ENCODE measurements around the gene LACTB. TPM values are rescaled to one million over a fixed set of nuclear protein-coding genes. Genes with fewer than 3 reads are reported as not detected.

Gene LACTB
- total and polyA plus RNA-seq, 5 donors from 2014 or later, result 7.5 to 11.8 (median 8.5) TPM

DNA sequence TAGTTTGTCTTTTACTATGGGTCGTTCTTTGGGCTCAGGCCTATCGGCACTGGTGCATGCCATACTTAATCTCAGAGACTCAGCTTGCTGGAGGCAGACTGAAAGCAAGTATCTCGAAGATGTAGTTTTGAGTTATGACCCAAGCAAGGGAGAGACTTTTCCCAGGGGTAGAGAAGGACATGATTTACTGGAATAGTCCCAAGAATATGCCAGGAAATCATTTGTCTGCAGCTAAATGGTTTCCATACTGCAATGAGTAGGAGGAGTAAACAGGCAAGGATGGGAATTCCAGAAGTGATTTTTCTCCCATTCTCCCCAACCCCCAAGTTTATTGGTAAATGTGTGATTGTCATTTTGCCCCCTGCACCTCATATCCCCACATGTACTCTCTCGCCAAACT is 35.4 kb upstream of the LACTB start:
- no peaks in the 10 kb centered on the region for H3K27me3 Mint-ChIP-seq
- no peaks in the 10 kb centered on the region for H3K9me3 Mint-ChIP-seq
- no peaks in the 10 kb centered on the region for H3K4me1 Mint-ChIP-seq
- no peak overlapping the region for H3K4me3 Mint-ChIP-seq
- Histone ChIP-seq H3K27ac (ENCODE audit: insufficient read depth, low read length, poor library complexity, severe bottlenecking) (no peak overlapping the region), H3K27me3 (ENCODE audit: control insufficient read depth, insufficient read depth, low read length) (no peaks in the 10 kb centered on the region), H3K9me3 (ENCODE audit: control insufficient read depth in 2 of 2, low read length in 2 of 2) (no peaks in the 10 kb centered on the region), H3K4me3 (ENCODE audit: low read depth, low read length) (no peak overlapping the region), H3K36me3 (ENCODE audit: control insufficient read depth, insufficient read depth, low read length) (no peaks in the 10 kb centered on the region), H3K4me1 (ENCODE audit: control insufficient read depth, insufficient read depth, low read length, poor library complexity, severe bottlenecking) (no peaks in the 10 kb centered on the region)
- DNase-seq, result no peak
- no peaks in the 10 kb centered on the region for H3K36me3 Mint-ChIP-seq
- ATAC-seq (ENCODE audit: low read depth in 2 of 2), result no peak
- H3K27ac Mint-ChIP-seq, result no peak overlapping the region

DNA sequence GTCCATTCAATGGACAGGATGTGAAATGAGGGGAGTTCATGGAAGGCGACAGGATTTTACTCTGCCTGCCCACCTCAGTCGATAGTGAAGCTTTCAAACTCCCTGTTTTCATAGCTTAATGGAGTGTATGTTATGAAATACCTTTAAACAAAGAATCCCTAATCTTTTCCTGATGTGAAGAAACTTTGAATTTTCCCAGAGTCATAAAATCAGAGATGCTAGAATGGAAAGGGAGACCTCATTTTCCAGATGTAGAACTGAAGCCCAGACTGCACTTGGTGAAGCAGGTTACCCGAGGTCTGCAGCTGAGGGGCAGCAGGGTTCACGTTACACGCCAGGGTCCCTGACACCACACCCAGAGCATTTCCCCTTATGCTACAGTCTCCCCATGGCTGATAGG is 34.7 kb upstream of the LACTB start:
- Histone ChIP-seq H3K36me3 (ENCODE audit: control insufficient read depth, insufficient read depth, low read length) (no peaks in the 10 kb centered on the region), H3K4me1 (ENCODE audit: control insufficient read depth, insufficient read depth, low read length, poor library complexity, severe bottlenecking) (no peaks in the 10 kb centered on the region), H3K4me3 (ENCODE audit: low read depth, low read length) (no peak overlapping the region), H3K9me3 (ENCODE audit: control insufficient read depth in 2 of 2, low read length in 2 of 2) (no peaks in the 10 kb centered on the region), H3K27me3 (ENCODE audit: control insufficient read depth, insufficient read depth, low read length) (no peaks in the 10 kb centered on the region), H3K27ac (ENCODE audit: insufficient read depth, low read length, poor library complexity, severe bottlenecking) (no peak overlapping the region)
- ATAC-seq (ENCODE audit: low read depth in 2 of 2) (no peak), DNase-seq (no peak)
- H3K27me3 Mint-ChIP-seq, result no peaks in the 10 kb centered on the region
- H3K4me1 Mint-ChIP-seq, result no peaks in the 10 kb centered on the region
- no peaks in the 10 kb centered on the region for H3K9me3 Mint-ChIP-seq
- no peaks in the 10 kb centered on the region for H3K36me3 Mint-ChIP-seq
- no peak overlapping the region for H3K27ac Mint-ChIP-seq
- H3K4me3 Mint-ChIP-seq, result no peak overlapping the region

DNA sequence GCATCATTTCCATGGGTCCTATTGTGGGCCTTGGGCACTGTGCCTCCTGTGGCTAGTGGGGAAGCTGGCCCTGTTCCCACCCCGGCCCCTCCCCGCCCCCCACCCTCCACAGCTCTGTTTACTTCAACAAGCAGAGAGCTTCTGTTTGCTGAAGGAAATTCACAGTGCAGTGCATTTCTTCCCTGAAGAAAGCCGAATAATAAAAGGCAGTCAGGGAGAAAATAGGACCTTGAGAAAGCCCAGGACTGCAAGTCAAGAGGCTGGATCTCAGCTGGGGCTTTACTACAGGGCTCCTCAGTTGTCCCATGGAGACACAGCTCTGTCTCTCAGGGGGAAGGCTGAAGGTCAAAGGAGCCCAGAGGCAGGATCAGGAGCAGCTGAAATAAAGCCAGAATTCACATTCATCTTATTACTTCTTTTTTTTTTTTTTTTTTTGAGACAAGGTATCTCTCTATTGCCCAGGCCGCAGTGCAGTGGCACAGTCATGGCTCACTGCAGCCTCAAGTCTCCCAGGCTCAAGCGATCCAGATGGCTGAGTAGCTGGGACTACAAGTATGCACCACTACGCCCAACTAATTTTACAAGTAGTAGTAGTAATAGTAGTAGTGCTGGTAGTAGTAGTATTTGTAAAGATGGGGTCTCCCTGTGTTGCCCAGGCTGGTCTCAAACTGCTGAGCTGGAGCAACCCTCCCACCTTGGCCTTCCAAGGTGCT is 33.0 kb upstream of the LACTB start:
- Histone ChIP-seq H3K4me3 (ENCODE audit: low read depth, low read length) (no peak overlapping the region), H3K27ac (ENCODE audit: insufficient read depth, low read length, poor library complexity, severe bottlenecking) (no peak overlapping the region), H3K4me1 (ENCODE audit: control insufficient read depth, insufficient read depth, low read length, poor library complexity, severe bottlenecking) (no peaks in the 10 kb centered on the region), H3K27me3 (ENCODE audit: control insufficient read depth, insufficient read depth, low read length) (no peaks in the 10 kb centered on the region), H3K9me3 (ENCODE audit: control insufficient read depth in 2 of 2, low read length in 2 of 2) (no peaks in the 10 kb centered on the region), H3K36me3 (ENCODE audit: control insufficient read depth, insufficient read depth, low read length) (no peaks in the 10 kb centered on the region)
- DNase-seq (no peak), ATAC-seq (ENCODE audit: low read depth in 2 of 2) (no peak)
- no peaks in the 10 kb centered on the region for H3K27me3 Mint-ChIP-seq
- no peak overlapping the region for H3K27ac Mint-ChIP-seq
- no peaks in the 10 kb centered on the region for H3K9me3 Mint-ChIP-seq
- no peak overlapping the region for H3K4me3 Mint-ChIP-seq
- H3K4me1 Mint-ChIP-seq, result peaks cover 0 to 2% (median 0%) of the 10 kb centered on the region in 4 donors
- no peaks in the 10 kb centered on the region for H3K36me3 Mint-ChIP-seq

DNA sequence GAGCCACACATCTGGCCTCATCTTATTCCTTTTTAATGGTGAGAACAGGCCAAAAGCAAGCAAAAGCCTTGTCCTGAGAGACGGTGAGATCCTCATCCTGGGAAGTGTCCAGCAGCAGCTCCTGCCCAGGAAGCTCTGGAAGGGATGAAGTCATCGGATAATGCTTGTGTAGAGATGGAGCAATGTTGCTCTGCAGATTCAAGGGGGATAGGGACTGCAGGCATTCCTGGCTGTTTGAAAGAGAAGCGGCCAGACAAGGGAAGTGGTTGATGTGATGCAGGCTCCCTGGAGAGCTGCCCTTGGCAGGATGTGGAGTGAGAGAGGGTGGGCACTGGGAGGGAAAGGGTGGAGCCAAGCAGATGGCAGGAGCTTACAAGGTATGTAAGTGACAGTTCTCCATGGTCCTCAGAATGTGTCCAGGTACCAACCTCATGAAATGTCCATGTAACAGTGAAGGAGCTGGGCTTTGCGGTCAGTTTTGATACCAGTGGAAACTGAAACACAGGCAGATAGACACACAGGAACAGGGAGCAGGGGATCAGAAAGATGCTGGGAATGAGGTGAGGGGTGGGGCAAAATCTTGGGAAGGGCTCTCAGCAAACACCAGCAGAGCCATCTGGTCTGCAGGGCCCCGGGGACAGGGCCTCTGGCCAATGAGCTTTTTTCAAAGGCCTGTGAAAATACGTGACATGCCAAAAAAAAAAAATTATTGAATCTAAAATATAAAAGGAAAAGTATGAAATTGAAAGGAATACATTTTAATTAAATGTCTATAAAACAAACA is 32.2 kb upstream of the LACTB start:
- no peaks in the 10 kb centered on the region for H3K27me3 ChIP-seq (ENCODE audit: control insufficient read depth, insufficient read depth, low read length)
- Mint-ChIP-seq H3K4me1 (peaks cover 0 to 4% (median 0%) of the 10 kb centered on the region in 4 donors), H3K36me3 (no peaks in the 10 kb centered on the region), H3K4me3 (no peak overlapping the region), H3K27ac (no peak overlapping the region), H3K9me3 (no peaks in the 10 kb centered on the region), H3K27me3 (no peaks in the 10 kb centered on the region)
- H3K4me3 ChIP-seq (ENCODE audit: low read depth, low read length), result no peak overlapping the region
- no peaks in the 10 kb centered on the region for H3K4me1 ChIP-seq (ENCODE audit: control insufficient read depth, insufficient read depth, low read length, poor library complexity, severe bottlenecking)
- H3K9me3 ChIP-seq (ENCODE audit: control insufficient read depth in 2 of 2, low read length in 2 of 2), result no peaks in the 10 kb centered on the region
- H3K36me3 ChIP-seq (ENCODE audit: control insufficient read depth, insufficient read depth, low read length), result no peaks in the 10 kb centered on the region
- H3K27ac ChIP-seq (ENCODE audit: insufficient read depth, low read length, poor library complexity, severe bottlenecking), result no peak overlapping the region
- DNase-seq, result no peak
- ATAC-seq (ENCODE audit: low read depth in 2 of 2), result no peak

DNA sequence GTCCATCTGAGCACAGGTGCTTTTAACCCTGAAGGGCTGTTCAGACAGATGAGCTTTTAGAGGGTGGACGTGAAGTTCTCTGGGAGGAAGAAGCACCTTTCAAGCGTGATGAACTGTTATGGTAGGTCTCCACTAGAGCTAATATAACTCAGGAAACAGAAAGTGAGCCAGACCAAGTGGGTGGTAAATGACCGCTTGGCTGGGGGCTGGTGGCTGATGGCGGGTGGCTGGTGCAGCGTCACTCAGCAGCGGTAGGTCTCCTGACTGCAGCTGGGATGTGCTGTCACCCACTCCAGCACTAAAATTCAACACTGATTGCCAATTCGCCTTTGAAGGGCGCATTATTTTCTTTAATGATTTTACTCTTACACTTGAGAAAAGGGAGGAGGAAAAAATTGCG is 31.2 kb upstream of the LACTB start:
- ATAC-seq (ENCODE audit: low read depth in 2 of 2) (no peak), DNase-seq (no peak)
- no peaks in the 10 kb centered on the region for H3K27me3 ChIP-seq (ENCODE audit: control insufficient read depth, insufficient read depth, low read length)
- Mint-ChIP-seq H3K36me3 (no peaks in the 10 kb centered on the region), H3K27me3 (peaks cover 3% of the 10 kb centered on the region), H3K9me3 (no peaks in the 10 kb centered on the region), H3K4me3 (no peak overlapping the region), H3K4me1 (peaks cover 0 to 4% (median 0%) of the 10 kb centered on the region in 4 donors), H3K27ac (no peak overlapping the region)
- H3K36me3 ChIP-seq (ENCODE audit: control insufficient read depth, insufficient read depth, low read length), result no peaks in the 10 kb centered on the region
- no peaks in the 10 kb centered on the region for H3K4me1 ChIP-seq (ENCODE audit: control insufficient read depth, insufficient read depth, low read length, poor library complexity, severe bottlenecking)
- H3K27ac ChIP-seq (ENCODE audit: insufficient read depth, low read length, poor library complexity, severe bottlenecking), result no peak overlapping the region
- H3K4me3 ChIP-seq (ENCODE audit: low read depth, low read length), result no peak overlapping the region
- no peaks in the 10 kb centered on the region for H3K9me3 ChIP-seq (ENCODE audit: control insufficient read depth in 2 of 2, low read length in 2 of 2)

- no peaks in the 10 kb centered on the region for H3K9me3 ChIP-seq (ENCODE audit: control insufficient read depth in 2 of 2, low read length in 2 of 2)
- H3K36me3 Mint-ChIP-seq, result no peaks in the 10 kb centered on the region
Observed at GRCh38 chr15:63090887-63091286, 30.8 kb upstream of the LACTB start.

GRCh38 chr15:63091679-63092446 is 29.8 kb upstream of the LACTB start:
- no peaks in the 10 kb centered on the region for H3K9me3 ChIP-seq (ENCODE audit: control insufficient read depth in 2 of 2, low read length in 2 of 2)
- Mint-ChIP-seq H3K4me1 (peaks cover 0 to 4% (median 0%) of the 10 kb centered on the region in 4 donors), H3K36me3 (no peaks in the 10 kb centered on the region), H3K4me3 (no peak overlapping the region), H3K27ac (peak overlapping the region in 1 of 3 donors; percentile 32), H3K9me3 (no peaks in the 10 kb centered on the region), H3K27me3 (peaks cover 6% of the 10 kb centered on the region)
- H3K4me3 ChIP-seq (ENCODE audit: low read depth, low read length), result no peak overlapping the region
- ATAC-seq (ENCODE audit: low read depth in 2 of 2), result no peak
- no peak for DNase-seq
- no peaks in the 10 kb centered on the region for H3K27me3 ChIP-seq (ENCODE audit: control insufficient read depth, insufficient read depth, low read length)
- no peaks in the 10 kb centered on the region for H3K36me3 ChIP-seq (ENCODE audit: control insufficient read depth, insufficient read depth, low read length)
- H3K4me1 ChIP-seq (ENCODE audit: control insufficient read depth, insufficient read depth, low read length, poor library complexity, severe bottlenecking), result no peaks in the 10 kb centered on the region
- no peak overlapping the region for H3K27ac ChIP-seq (ENCODE audit: insufficient read depth, low read length, poor library complexity, severe bottlenecking)

More at GRCh38 chr15:63090887-63091286, 30.8 kb upstream of the LACTB start:
- Mint-ChIP-seq H3K27ac (no peak overlapping the region), H3K9me3 (no peaks in the 10 kb centered on the region), H3K4me1 (peaks cover 0 to 4% (median 0%) of the 10 kb centered on the region in 4 donors), H3K4me3 (no peak overlapping the region), H3K27me3 (peaks cover 6% of the 10 kb centered on the region)
- DNase-seq (no peak), ATAC-seq (ENCODE audit: low read depth in 2 of 2) (no peak)
- Histone ChIP-seq H3K27ac (ENCODE audit: insufficient read depth, low read length, poor library complexity, severe bottlenecking) (no peak overlapping the region), H3K27me3 (ENCODE audit: control insufficient read depth, insufficient read depth, low read length) (no peaks in the 10 kb centered on the region), H3K4me1 (ENCODE audit: control insufficient read depth, insufficient read depth, low read length, poor library complexity, severe bottlenecking) (no peaks in the 10 kb centered on the region), H3K36me3 (ENCODE audit: control insufficient read depth, insufficient read depth, low read length) (no peaks in the 10 kb centered on the region), H3K4me3 (ENCODE audit: low read depth, low read length) (no peak overlapping the region)
